ENCODE measurements around the gene DIS3L2.

Gene DIS3L2

DNA sequence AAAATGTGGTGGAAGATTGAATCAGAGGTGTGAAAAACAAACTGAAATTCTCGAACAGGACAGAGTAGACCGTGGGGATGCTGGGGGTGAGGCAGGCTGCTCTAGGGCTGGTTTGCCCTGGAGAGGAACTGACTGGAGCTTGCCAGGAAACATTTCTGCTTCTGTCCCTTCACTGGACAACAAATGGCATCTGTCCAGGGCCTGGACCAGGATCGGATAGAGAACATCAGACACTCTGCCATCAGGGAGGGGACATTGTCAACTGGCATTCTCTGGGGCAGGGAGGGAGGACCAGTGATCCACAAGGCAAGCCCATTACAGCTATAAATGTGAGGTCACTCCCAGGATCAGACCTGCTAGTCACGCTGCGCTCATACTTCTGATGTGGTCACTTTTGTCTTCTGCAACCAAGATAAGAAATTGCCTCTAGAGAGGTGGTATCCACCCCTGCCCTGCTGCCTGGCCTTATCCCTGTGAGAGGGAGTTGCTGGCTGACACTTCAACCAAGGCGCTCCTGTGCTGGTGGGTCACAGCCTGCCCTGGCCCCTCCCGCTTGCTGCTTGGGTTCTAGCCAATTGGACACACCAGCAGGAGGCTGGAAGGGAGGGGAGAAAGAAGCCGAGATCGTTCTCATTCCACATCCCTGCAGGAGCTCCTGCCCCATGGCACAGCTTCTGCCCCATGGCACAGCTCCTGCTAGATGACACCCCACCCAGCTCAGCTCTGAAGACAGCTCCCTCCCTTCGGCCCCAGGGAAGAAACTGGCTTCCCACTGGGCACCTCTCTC is 44.0 kb upstream of the DIS3L2 start:
- H3K9ac ChIP-seq (ENCODE audit: low read length): no peak overlapping the region
- no peaks in the 10 kb centered on the region for H3K27me3 ChIP-seq (ENCODE audit: insufficient read depth, low read length)
- no peaks in the 10 kb centered on the region for H3K4me1 ChIP-seq (ENCODE audit: insufficient read depth, low read length, severe bottlenecking)
- no peaks in the 10 kb centered on the region for H3K79me2 ChIP-seq (ENCODE audit: insufficient read depth, low read length)
- no peaks in the 10 kb centered on the region for H3K9me3 ChIP-seq (ENCODE audit: low read length)
- H3K4me2 ChIP-seq (ENCODE audit: low read length): no peak overlapping the region
- TF ChIP-seq CTCF (IDR thresholded peaks at IDR 0.05; ENCODE audit: low read length) (no peak), EZH2 (IDR thresholded peaks at IDR 0.05; ENCODE audit: borderline replicate concordance, low read length) (no peak)
- no peaks in the 10 kb centered on the region for H3K9me2 ChIP-seq (ENCODE audit: low read depth, low read length)
- H3K27ac ChIP-seq (ENCODE audit: low read depth, low read length, poor library complexity, severe bottlenecking): no peak overlapping the region
- no peak overlapping the region for H3K4me3 ChIP-seq (ENCODE audit: low read depth, low read length, poor library complexity, severe bottlenecking)
- no peak overlapping the region for H2AFZ ChIP-seq (ENCODE audit: low read length)
- H4K20me1 ChIP-seq (ENCODE audit: insufficient read depth, low read length): no peaks in the 10 kb centered on the region
- H3K36me3 ChIP-seq (ENCODE audit: insufficient read depth, low read length): no peaks in the 10 kb centered on the region
- no peaks in the 10 kb centered on the region for H3F3A ChIP-seq (ENCODE audit: insufficient read depth, low read length)

- Histone ChIP-seq H3K27me3 (ENCODE audit: insufficient read depth, low read length) (no peaks in the 10 kb centered on the region), H3K4me2 (ENCODE audit: low read length) (no peak overlapping the region), H3F3A (ENCODE audit: insufficient read depth, low read length) (no peaks in the 10 kb centered on the region), H3K79me2 (ENCODE audit: insufficient read depth, low read length) (no peaks in the 10 kb centered on the region), H3K4me1 (ENCODE audit: insufficient read depth, low read length, severe bottlenecking) (no peaks in the 10 kb centered on the region), H3K27ac (ENCODE audit: low read depth, low read length, poor library complexity, severe bottlenecking) (no peak overlapping the region), H3K9ac (ENCODE audit: low read length) (no peak overlapping the region), H3K9me3 (ENCODE audit: low read length) (no peaks in the 10 kb centered on the region), H3K4me3 (ENCODE audit: low read depth, low read length, poor library complexity, severe bottlenecking) (no peak overlapping the region), H3K36me3 (ENCODE audit: insufficient read depth, low read length) (no peaks in the 10 kb centered on the region), H3K9me2 (ENCODE audit: low read depth, low read length) (no peaks in the 10 kb centered on the region), H2AFZ (ENCODE audit: low read length) (no peak overlapping the region), H4K20me1 (ENCODE audit: insufficient read depth, low read length) (no peaks in the 10 kb centered on the region)
- TF ChIP-seq EZH2 (IDR thresholded peaks at IDR 0.05; ENCODE audit: borderline replicate concordance, low read length) (no peak), CTCF (IDR thresholded peaks at IDR 0.05; ENCODE audit: low read length) (no peak)
Measured at GRCh38 chr2:231918501-231919330, 42.8 kb upstream of the DIS3L2 start.

GRCh38 chr2:231919341-231920035 is 42.0 kb upstream of the DIS3L2 start:
- no peak overlapping the region for H2AFZ ChIP-seq (ENCODE audit: low read length)
- H3K4me1 ChIP-seq (ENCODE audit: insufficient read depth, low read length, severe bottlenecking): no peaks in the 10 kb centered on the region
- H3K27me3 ChIP-seq (ENCODE audit: insufficient read depth, low read length): no peaks in the 10 kb centered on the region

More at GRCh38 chr2:231919341-231920035, 42.0 kb upstream of the DIS3L2 start:
- no peak for TF ChIP-seq CTCF (IDR thresholded peaks at IDR 0.05; ENCODE audit: low read length)
- no peak for TF ChIP-seq EZH2 (IDR thresholded peaks at IDR 0.05; ENCODE audit: borderline replicate concordance, low read length)
- H3K36me3 ChIP-seq (ENCODE audit: insufficient read depth, low read length): no peaks in the 10 kb centered on the region
- H4K20me1 ChIP-seq (ENCODE audit: insufficient read depth, low read length): no peaks in the 10 kb centered on the region
- H3K4me3 ChIP-seq (ENCODE audit: low read depth, low read length, poor library complexity, severe bottlenecking): no peak overlapping the region
- H3K4me2 ChIP-seq (ENCODE audit: low read length): no peak overlapping the region
- no peaks in the 10 kb centered on the region for H3K9me2 ChIP-seq (ENCODE audit: low read depth, low read length)
- no peaks in the 10 kb centered on the region for H3K9me3 ChIP-seq (ENCODE audit: low read length)
- no peaks in the 10 kb centered on the region for H3K79me2 ChIP-seq (ENCODE audit: insufficient read depth, low read length)
- H3F3A ChIP-seq (ENCODE audit: insufficient read depth, low read length): no peaks in the 10 kb centered on the region
- H3K27ac ChIP-seq (ENCODE audit: low read depth, low read length, poor library complexity, severe bottlenecking): no peak overlapping the region
- no peak overlapping the region for H3K9ac ChIP-seq (ENCODE audit: low read length)

Measured in OCI-LY1 (cell line).